NCI-H748 treated with DMSO at 0.1 percent for 48 hours (cell line): ENCODE measurements around the gene TAPBPL.
"Not testable (repeated sequence)": the region's sequence is repeated elsewhere in the genome, so short reads cannot be mapped to it uniquely, and the experiment has no call there.

Experiments
- DNase-seq: peaks from one replicate; lab custom pipeline; 2025; lab: John Stamatoyannopoulos, UW

The TAPBPL gene, protein sequence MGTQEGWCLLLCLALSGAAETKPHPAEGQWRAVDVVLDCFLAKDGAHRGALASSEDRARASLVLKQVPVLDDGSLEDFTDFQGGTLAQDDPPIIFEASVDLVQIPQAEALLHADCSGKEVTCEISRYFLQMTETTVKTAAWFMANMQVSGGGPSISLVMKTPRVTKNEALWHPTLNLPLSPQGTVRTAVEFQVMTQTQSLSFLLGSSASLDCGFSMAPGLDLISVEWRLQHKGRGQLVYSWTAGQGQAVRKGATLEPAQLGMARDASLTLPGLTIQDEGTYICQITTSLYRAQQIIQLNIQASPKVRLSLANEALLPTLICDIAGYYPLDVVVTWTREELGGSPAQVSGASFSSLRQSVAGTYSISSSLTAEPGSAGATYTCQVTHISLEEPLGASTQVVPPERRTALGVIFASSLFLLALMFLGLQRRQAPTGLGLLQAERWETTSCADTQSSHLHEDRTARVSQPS

DNA sequence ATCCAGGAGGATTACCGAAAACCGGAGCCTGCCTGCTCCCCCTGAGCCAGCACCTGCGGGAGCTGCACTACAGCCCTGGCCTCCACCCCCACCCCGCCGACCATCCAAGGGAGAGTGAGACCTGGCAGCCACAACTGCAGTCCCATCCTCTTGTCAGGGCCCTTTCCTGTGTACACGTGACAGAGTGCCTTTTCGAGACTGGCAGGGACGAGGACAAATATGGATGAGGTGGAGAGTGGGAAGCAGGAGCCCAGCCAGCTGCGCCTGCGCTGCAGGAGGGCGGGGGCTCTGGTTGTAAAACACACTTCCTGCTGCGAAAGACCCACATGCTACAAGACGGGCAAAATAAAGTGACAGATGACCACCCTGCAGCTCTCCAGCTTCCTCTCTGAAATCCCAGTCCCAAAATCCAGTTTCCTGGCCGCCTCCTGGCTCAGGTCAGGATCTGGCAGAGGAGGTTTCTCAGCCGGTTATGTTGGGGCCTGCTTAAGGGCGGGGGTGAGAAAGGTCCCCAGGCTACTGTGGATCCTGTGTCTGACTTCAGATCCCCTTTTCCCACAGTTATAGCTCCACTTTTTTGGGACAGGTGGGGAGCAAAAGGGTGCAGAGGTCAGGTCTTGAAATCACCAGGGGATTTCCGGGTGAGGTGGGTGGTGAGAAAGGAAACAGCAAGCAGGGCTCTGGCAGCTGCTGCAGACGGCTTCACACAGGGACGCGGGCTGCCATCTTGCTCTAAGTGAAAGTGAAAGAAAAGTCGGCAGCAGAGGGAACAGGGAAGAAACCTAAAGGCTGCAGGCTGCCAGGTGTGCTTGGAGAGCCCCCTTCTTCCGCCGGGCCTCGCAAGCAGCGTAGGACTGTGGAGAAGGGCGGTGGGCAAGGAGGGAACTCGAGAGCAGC lies at the start of gene TAPBPL:
TSS of gene TAPBPL (plus strand) at position 695 of the 897 bp plus-strand sequence. CDS start 207 bp downstream, outside the sequence.
- DNase-seq = peak; percentile 54

DNA sequence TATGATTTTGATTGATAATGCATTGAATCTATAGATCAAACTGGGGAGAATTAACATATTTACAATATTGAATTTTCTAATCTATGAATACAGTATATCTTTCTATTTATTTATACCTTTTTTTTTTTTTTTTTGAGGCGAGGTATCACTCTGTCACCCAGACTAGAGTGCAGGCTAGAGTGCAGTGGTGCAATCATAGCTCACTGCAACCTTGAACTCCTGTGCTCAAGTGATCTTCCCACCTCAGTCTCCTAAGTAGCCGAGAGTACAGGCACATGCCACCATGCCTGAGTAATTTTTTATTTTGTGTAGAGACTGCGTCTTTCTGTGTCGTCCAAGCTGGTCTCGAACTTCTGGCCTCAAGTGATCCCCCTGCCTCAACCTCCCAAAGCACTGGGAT lies 47.5 kb upstream of the TAPBPL start:
- no peak for DNase-seq

DNA sequence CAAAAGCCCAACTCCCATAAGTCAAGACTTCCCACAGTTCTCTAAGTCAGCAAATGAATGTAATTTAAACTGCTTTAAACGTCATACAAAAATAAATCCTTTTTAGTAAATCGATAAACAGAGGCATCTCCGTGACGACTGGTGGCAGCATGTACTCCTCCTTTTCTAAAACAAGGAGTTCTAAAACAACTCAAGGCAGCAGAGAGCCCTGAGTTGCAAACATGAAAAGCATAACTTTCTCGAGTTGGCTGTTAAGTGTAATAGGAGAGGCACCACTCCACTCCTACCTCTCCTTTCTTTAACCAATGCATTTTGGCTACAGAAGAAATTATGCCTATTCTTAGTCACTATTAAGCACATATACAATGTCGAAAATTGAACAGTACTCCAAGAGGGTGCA lies 45.9 kb upstream of the TAPBPL start:
- no peak for DNase-seq

DNA sequence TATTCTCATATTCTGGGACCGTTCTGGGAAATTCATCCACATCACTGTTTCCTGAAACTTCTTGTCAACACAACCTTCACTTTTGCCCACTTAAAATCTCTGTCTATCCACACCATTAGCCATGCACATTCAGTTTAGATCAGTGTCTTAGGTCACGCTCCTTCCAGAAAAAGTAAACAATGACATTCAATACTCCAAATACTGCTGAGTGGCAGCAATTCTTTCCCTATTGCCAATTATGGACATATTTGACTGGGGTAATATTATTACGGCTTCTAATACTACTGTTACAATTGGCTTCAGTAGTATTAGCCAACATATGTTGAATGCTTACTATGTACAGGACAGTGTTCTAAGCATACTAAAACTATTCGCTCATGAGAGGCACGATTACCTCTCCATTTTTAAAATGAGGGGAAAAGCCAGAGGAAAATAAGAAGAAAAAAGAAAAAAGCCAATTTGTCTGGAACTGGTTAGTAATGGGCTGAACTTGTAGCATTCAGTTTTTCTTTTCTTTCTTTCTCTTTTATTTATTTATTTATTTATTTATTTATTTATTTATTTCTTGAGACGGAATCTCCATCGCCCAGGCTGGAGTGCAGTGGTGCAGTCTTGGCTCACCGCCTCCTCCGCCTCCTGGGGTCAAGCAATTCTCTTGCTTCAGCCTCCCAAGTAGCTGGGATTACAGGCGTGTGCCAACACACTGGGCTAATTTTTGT lies 44.4 kb upstream of the TAPBPL start:
- peak; percentile 7 for DNase-seq

DNA sequence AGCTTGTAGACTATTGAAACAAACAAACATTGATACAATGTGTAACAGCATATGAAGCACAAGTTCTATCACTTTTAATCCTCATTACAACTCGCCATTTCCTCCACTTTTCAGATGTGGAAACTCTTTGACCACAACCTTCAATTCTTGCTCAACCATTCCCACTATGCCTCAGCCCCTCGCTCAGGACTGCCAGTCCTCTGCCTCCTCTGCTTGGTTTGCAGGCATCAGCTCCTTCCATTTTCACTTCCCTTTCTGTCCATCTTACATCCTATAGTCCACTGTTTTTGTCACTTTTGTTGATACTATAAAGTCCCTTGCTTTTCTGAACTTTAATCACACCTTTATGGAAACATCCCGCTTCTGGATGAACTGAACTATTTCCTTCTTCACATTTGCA lies 35.2 kb upstream of the TAPBPL start:
- no peak for DNase-seq

DNA sequence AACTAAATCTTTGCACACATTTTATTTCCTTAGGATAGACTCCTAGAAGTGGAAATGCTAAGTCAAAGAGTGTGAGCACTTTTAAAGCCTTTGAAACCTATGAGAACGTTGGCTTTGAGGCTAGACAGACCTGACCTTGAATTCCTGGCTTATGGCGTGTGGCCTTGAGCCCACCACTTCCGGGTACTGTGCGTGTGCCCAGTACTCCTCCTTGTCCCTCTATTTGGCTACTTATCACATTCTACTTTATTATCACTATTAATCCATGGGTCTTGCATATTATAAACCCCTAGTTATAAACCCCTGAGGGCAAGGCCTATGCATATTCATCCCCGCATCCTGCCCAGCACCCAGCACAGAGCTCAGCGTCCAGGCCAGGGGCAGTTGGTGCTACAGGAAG lies 33.0 kb upstream of the TAPBPL start:
- DNase-seq = no peak

DNA sequence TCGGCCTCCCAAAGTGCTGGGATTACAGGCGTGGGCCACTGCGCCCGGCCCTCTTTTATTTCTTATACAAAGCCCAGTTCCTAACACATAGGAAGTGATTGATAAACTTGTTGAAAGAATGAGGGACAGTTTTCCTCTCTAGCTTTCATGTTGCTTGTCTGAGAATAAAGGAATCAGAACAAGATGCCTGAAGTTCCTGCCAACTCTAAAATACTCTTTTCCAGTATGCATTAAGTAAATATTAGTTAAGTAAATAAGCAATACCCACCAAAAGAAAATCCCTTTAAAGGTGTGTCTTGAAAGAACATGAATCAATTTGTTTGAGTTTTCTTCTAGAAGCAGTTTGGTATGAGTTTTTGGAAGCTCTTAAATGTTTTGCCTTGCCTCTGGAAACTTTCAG lies 31.5 kb upstream of the TAPBPL start:
- DNase-seq = no peak

DNA sequence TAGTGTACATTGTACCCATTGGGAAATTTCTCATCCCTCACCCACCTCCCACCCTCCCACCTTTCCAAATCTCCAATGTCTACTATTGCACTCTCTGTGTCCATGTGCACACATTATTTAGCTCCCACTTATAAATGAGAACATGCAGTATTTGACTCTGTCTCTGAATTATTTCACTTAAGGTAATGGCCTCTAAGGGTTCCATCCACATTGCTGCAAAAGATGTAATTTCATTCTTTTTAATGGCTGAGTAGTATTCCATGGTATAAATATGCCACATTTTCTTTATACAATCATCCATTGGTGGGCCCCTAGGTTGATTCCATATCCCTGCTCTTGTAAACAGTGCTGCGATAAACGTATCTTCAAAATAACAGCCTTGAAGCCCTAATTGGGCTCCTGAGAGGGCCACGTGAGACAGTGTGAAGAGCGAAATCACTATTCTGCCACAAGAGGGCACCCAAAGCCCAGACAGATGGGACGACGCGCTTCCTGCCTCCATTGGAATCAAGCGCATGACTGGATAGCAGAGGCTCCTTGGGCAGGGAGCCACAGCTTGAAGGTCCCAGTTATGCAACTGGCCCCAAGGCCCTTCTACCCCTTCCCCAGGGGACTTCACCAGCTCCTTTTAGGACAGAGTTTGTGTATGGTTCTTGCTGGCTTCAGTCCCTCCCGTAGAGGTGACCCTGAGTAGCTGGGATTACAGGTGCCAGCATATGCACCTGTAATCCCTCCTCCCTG lies 28.4 kb upstream of the TAPBPL start:
- DNase-seq = peak; percentile 45

DNA sequence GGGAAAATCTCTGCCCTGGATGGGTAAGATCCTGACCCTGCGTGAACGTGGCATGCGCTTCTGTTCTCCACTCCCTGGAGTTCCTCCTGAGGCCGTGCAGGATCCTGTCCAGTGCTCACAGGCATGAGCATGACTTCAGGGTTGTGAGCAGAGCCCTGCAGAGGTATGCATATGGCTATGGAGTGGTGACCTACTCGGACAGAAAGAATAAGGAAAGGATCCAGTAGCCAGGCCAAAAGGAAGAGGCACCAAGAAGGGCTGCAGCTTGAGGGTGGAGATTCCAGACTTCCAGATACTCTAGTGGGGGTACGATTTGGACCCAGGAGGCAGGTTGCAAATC lies 27.9 kb upstream of the TAPBPL start:
- DNase-seq = no peak

DNA sequence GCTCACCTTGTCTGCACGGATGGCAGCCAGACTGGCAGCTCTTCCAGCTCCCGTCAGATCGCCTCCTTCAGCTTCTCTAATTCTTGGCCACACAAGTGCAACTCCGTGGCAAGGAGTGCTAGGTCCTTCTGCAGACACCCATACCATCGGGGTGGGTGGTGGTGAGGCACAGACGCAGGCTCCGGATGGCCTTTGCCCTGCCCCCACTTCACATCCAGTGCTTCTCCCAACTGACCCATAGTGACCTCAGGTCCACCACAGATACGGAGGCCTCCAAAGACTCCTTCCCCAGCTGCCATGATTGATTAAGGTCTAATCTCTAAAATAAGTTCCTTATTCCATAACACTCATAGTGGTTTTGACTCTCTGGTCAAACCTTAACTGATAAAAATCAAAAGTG lies 27.0 kb upstream of the TAPBPL start:
- DNase-seq = no peak

DNA sequence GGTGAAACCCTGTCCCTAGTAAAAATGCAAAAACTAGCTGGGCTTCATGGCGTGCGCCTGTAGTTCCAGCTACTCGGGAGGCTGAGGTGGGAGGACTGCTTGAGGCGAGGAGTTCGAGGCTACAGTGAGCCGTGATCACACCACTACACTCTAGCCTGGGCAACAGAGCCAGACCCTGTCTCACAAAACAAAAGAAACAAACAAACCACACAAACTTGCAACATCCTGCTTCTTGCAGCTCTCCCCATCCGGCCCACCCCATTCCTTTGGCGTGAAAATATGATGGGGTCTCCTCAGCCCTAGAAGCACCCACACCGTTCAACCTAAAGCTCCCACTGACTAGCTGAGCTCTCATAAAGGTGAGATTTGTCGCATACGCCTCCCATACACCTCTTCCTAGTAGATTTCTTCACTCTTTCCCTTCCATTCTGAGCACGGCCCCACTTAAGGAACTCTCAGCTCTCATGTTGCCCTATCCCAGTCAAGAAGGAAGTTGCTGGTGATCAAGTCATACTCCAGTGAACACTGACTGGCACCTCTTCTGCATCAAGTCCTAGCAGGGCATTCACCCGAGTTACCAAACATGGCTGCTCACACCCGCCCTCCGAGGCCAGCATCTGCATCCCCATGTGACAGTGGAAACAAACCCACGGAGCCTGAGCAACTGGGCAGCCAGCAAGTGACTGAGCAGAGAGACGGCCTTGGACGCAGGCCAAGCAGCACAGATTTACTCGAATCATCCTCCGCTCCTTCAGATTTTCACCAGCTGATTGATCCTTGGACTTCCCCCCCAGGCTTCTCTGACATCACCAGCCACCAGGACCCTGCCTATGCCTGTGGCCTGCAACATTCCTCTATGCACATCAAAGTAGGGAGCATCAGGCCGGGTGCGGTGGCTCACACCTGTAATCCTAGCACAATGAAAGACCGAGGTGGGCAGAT lies 26.0 kb upstream of the TAPBPL start:
- no peak for DNase-seq

DNA sequence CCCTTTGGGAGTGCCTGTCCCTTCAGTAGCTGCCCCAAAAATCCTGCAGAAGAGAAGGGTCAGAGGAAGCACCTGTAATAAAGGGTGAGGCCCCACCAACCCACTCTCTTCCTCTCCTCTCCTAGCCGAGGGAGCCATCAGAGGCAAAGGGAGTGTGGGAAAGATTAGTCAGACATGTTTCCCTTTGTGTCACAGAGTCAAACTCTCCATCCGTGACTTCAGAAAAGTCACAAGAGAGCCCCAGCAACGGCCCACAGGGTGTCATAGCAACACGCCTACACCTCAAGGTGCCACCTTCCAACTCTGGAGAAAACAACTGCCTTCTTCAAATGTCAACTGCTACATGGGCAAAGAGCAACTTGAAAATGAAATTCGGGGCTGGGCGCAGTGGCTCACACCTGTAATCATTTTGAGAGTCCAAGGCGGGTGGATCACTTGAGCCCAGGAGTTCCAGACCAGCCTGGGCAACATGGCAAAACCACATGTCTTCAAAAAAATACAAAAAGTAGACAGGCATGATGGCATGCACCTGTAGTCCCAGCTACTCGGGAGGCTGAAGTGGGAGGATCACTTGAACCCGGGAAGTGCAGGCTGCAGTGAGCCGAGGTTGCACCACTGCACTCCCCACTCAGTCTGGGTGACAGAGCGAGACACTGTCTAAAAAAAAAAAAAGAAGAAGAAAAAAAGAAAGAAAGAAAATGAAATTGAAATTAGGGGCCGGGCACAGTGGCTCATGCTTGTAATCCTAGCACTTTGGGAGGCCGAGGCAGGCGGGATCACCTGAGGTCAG lies 24.8 kb upstream of the TAPBPL start:
- no peak for DNase-seq

DNA sequence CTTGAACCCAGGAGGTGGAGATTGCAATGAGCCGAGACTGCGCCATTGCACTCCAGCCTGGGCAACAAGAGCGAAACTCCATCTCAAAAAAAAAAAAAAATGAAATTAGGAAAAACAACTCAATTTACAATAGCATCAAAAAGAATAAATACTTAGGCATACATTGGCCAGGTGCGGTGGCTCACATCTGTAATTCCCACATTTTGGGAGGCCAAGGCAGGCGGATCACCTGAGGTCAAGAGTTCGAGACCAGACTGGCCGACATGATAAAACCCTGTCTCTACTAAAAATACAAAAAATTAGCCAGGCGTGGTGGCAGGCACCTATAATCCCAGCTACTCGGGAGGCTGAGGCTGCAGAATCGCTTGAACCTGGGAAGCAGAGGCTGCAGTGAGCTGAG lies 24.0 kb upstream of the TAPBPL start:
- not testable (repeated sequence) for DNase-seq

DNA sequence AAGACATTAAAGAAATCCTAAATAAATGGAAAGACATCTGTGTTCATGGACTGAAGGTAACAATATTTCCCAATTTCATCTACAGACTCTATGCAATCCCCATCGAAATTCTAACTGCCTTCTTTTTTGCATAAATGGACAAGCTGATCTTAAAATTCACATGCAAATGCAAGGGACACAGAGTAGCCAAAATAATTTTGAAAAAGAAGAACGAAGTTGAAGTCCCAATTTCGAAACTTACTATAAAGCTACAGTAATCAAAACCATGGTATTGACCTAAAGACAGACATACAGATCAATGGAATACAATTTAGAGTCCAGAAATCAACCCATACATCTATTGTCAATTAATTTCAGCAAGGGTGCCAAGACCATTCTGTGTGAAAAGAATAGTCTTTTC lies 23.5 kb upstream of the TAPBPL start:
- DNase-seq = no peak

DNA sequence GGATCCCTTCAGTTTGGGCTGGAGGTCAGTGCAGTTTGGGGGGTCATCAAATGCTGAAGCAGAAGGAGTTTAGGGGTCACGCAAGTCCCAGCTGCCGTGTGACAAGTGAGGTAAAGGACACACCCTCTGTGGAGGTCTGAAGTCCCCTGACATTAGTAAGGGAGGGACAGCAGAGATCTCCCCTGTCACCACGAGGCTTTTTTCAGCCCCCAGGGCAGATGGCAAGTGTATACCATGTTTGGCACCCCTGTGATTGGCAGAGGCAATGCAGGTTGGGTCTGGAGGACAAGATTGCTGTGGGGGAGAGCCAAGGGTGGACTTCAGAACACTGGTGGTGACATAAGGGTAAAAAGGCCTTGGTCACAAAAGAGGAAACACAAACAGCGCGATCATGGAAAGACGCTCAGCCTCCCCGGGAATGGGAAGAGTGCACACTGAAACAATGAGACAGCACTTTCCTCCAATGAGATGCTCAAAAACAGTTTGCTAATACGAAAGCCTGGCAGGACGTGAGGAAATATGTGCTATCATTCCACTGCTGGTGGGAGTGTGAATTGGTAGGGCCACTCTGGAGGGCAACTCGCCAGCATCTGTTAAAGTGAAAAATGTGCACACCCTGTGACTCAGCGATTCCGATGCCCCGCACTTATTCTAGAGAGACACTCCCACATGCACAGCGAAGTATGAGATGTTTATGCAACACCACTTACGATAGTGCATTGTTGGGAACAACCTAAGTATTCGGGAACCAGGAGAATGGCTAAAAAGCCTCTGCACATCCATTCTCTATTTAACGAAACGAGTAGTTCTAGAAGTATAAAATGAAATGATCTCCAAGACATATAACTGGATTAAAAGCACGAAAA lies 21.5 kb upstream of the TAPBPL start:
- peak; percentile 2 for DNase-seq

DNA sequence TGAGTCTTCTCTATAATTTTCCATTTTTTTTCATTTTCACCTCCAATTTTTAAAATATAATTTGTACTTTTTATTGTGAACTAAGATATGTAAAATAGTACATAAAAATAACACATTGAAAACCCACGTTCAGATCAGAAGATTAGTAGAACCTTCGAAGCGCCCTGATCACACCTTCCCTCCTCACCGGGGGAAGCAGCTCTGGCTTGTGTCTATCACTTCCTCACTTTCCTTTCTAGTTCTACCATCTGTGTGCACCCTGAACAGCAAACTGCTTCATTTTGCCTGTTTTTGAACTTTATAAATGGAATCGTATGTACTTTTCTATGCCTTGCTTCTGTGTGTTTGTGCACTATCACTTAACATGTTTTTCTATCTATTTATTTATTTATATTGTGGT lies 18.9 kb upstream of the TAPBPL start:
- DNase-seq = no peak

DNA sequence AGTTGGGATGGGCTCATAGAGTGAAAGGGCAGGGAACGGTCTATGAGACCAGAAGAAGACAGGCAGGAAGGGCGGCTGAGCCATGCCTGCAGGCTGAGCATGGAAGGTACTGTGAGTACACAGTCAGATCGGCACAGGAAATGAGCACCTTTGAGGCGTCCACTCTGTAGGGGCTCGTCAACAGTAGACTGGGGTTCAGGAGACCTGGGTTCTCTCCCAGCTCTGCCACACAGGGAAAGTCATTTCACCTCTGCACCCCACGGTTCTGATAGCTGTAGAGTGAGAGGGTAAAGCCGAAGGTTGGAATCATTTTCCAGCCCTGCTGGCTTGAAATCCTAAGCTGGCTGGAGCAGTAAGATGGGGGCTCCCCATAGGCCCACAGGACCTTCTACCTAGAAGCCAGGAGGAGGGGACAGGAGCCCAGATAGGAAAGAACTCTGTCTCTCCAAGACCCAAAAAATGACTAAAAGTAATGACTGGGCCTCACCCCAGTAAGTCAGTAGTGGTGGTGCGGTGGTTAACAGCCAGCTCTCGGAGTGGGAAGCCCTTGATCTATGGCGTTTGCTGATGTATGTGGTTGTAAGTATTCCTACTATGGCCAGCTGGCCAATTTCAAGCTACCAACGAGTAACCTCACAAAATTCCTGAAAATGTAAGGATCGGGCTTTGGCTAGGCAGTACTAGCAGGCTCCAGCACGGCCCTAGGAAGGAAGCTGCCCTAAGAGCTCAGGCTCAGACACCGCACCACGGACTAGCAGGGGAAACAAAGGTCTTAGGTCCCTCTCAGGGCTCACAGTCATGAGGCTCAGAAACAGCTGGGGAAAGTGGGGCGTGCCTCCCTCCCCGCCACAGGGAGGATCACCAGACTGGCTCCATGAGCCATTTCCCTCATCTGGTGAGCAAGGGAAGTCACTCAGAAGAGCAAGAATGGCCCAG lies 17.4 kb upstream of the TAPBPL start:
- DNase-seq = no peak
